Thymus (tissue), 11 donors: Measurements from ENCODE around the gene GCA. TPM values are rescaled to one million over a fixed set of nuclear protein-coding genes. Genes with fewer than 3 reads are reported as not detected.

Experiments
- DNase-seq, 9 donors: peaks; one replicate each; pipeline ENCODE4 v3.0.0-alpha.2; 2013; ENCODE audit warnings: low spot score in 9 of 9, low read depth in 6 of 9, missing footprints in 1 of 9
- H3K27ac ChIP-seq, 2 donors: one replicate each; pipeline ENCODE4 v1.5.1; 2013; ENCODE audit warnings: control low read depth in 1 of 2, low read depth in 1 of 2, low read length in 1 of 2, mild to moderate bottlenecking in 1 of 2, moderate library complexity in 1 of 2
- H3K27me3 ChIP-seq, 2 donors: one replicate each; pipeline ENCODE4 v1.5.1; 2013; ENCODE audit warnings: low read length in 1 of 2; ENCODE audit not compliant: control insufficient read depth in 2 of 2, insufficient read depth in 1 of 2
- H3K36me3 ChIP-seq, 2 donors: one replicate each; pipeline ENCODE4 v1.5.1; 2013; ENCODE audit warnings: low read length in 1 of 2, mild to moderate bottlenecking in 1 of 2, moderate library complexity in 1 of 2; ENCODE audit not compliant: control insufficient read depth in 2 of 2, insufficient read depth in 2 of 2
- H3K4me1 ChIP-seq, 2 donors: one replicate each; pipeline ENCODE4 v1.5.1; 2013; ENCODE audit warnings: low read length in 2 of 2; ENCODE audit not compliant: control insufficient read depth in 2 of 2, insufficient read depth in 2 of 2
- H3K4me3 ChIP-seq, 2 donors: one replicate each; pipeline ENCODE4 v1.5.1; 2013; ENCODE audit warnings: low read length in 2 of 2, control low read depth in 1 of 2, mild to moderate bottlenecking in 1 of 2
- H3K9me3 ChIP-seq, 2 donors: one replicate each; pipeline ENCODE4 v1.5.1; 2013; ENCODE audit warnings: low read length in 1 of 2, mild to moderate bottlenecking in 1 of 2; ENCODE audit not compliant: control insufficient read depth in 2 of 2, insufficient read depth in 1 of 2
- WGBS: extraction: QIAGEN DNeasy Blood & Tissue Kit; methylation state at CpG from one replicate; pipeline ENCODE4 v1.1.7; 2013; 5-methylcytosine and 5-hydroxymethylcytosine counted together
- polyA plus RNA-seq: library from polyadenylated mRNA; stranded (reverse); fragments of 200-250 nt; gene quantifications from one replicate; pipeline ENCODE4 v1.2.3, GENCODE V29; 2013
- total RNA-seq: library from RNA; stranded (reverse); fragments of 120-200 nt; gene quantifications from one replicate; pipeline ENCODE4 v1.2.4, GENCODE V29; 2013
- donor health status: healthy.

The GCA gene
- total and polyA plus RNA-seq, 2 donors, result 38.9 to 53.4 TPM

DNA sequence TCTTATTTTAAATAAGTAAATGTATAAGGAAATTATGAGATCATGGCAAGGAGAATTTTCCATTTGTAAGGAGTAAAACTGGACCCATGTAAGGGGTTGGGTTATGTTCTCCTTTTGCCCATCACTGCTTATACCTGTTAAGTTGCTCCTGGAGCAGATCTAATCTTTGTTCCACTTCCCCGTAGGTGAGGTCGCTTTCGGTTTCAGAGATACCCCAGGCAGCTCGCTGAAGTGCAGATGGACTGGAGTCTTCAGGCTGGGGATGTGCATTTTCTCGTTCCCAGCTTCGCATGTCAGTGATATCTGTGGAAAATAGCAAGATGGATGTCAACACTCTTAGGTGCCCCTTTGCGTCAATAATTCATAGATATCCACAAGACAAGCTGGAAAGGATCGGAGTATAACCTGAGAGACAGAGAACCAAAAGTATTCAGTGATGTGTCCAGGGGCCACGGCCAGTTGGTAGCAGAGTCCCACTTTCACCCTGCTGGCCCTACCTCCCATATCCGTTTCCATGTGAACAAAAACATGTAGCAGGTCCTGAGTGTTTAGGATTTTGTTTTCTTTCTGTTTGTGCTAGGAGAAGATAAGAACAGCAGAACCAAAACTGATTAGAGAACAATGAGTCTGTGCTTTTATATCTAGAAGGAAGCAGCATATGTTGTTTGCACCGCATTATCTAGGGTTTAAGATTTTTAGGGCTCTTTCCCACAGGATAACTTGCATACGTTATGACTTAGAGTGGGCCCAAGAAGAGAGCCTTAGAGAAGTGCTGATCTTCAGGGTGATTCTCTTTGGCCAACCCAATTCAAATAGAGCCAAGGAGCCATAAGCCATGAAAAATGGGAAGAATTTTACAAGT lies 36.0 kb downstream of the GCA start:
- 75% methylated on average over 12 of the region's 12 CpGs for WGBS
- Histone ChIP-seq H3K4me3 (no peak overlapping the region), H3K27ac (no peak overlapping the region), H3K27me3 (no peaks in the 10 kb centered on the region), H3K4me1 (no peaks in the 10 kb centered on the region), H3K36me3 (no peaks in the 10 kb centered on the region), H3K9me3 (no peaks in the 10 kb centered on the region)
- DNase-seq, result no peak

DNA sequence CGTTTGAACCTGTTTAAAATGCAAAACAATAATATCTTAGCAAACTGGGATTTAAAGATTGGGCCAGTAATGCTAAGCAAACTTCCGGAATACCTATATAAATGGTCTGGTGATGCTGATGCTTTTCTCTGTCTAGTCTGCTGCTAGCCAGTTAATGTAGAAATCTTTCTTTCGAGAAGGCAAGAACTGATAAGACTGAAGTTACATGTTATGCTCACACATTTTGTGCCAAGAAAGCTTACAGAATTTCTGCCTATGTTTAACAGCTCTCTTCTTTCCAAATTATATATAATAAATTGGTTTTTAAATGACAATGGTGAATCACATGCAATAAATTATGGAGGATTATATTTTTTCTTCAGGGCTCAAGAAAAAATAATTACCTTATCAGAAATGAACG lies 37.9 kb downstream of the GCA start:
- Histone ChIP-seq H3K4me1 (no peaks in the 10 kb centered on the region), H3K27me3 (no peaks in the 10 kb centered on the region), H3K27ac (no peak overlapping the region), H3K4me3 (no peak overlapping the region), H3K9me3 (no peaks in the 10 kb centered on the region), H3K36me3 (no peaks in the 10 kb centered on the region)
- WGBS, result 91% methylated on average over 4 of the region's 4 CpGs
- no peak for DNase-seq

DNA sequence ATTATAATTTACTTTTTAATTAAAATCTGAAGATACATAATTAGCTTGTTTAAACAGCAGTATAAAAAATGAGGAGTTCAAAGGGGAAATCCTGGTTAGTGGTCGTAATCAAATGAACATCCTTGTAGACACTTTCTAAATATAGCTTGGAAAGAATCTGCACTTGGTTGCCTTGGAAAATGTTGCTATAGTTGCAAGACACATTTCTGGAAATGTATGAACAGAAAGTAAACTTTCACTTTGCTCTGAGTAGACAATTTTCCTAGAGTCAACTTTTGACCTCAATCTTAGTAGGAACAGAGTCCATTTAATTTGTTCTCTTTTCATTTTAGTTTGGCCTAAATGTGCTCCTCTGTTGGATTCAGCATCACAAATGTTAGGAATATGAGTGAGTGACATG lies 38.3 kb downstream of the GCA start:
- H3K4me1 ChIP-seq, result no peaks in the 10 kb centered on the region
- WGBS, result 37% methylated on average over 1 of the region's 1 CpG
- no peaks in the 10 kb centered on the region for H3K9me3 ChIP-seq
- no peak overlapping the region for H3K27ac ChIP-seq
- no peaks in the 10 kb centered on the region for H3K27me3 ChIP-seq
- no peak overlapping the region for H3K4me3 ChIP-seq
- H3K36me3 ChIP-seq, result no peaks in the 10 kb centered on the region
- no peak for DNase-seq

DNA sequence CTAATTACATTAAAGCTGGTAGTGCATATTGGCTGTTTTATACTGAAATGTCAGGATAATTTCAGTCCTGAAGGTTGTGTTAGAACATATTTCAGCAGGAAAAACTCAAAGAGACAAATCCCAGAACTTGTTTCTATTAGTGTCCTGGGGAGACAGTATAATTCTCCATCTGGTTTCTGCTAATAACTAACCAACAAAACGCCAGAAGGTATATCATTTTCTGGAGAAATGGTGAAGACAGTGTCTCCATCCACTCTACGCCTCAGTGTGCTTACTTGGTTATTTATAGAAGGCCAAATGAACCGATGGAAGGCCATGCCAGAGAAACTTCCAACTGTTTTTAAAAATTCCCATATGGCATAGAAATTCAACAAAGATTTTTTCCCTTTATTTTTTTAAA lies 41.6 kb downstream of the GCA start:
- no peak for DNase-seq
- WGBS, result 93% methylated on average over 3 of the region's 3 CpGs
- Histone ChIP-seq H3K27ac (no peak overlapping the region), H3K27me3 (no peaks in the 10 kb centered on the region), H3K36me3 (no peaks in the 10 kb centered on the region), H3K4me1 (no peaks in the 10 kb centered on the region), H3K4me3 (no peak overlapping the region), H3K9me3 (no peaks in the 10 kb centered on the region)

DNA sequence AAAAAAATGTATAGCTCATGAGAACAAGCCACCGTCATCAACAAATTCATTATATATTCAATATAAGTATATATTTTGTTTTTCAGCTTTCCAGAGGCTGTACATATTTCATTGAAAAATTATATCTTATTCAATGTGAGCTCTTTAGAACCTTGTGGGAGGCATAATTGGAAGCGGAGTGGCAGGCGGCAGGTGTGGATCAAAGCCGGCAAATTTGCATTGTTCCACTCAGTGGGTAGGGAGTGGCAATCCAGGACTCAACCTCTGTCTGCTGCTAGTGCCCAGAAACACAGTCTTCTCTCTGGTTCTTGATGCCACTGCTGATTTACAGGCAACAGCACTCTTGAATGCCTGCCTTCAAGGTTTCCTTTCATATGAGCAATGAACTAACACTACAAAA lies 46.9 kb downstream of the GCA start:
- 96% methylated on average over 4 of the region's 4 CpGs for WGBS
- no peak overlapping the region for H3K27ac ChIP-seq

DNA sequence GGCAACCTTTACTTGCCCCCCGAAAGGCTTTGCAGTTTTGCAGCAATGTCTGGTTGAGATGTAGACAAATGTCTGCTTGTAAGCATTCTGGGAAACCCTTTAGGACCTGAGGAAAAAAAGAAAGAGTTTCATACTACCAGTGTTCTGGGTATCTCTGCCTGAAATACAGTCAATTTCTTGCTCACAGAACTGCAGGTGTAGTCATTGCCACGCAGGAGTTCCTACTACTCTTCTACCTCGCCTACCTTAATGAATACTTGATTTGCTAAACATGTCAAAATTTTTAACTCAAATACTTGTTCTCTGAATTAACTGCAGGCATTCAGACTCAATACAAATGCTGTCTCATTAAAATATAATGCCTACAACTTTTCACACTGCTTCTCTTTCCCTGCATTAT lies 56.4 kb downstream of the GCA start:
- no peaks in the 10 kb centered on the region for H3K9me3 ChIP-seq
- H3K36me3 ChIP-seq, result no peaks in the 10 kb centered on the region
- no peak for DNase-seq
- 94% methylated on average over 3 of the region's 3 CpGs for WGBS
- H3K4me3 ChIP-seq, result no peak overlapping the region
- H3K4me1 ChIP-seq, result no peaks in the 10 kb centered on the region
- H3K27ac ChIP-seq, result no peak overlapping the region
- no peaks in the 10 kb centered on the region for H3K27me3 ChIP-seq

More for the DNA sequence above, 46.9 kb downstream of the GCA start:
- DNase-seq, result no peak
- Histone ChIP-seq H3K4me3 (no peak overlapping the region), H3K4me1 (no peaks in the 10 kb centered on the region), H3K36me3 (no peaks in the 10 kb centered on the region), H3K9me3 (no peaks in the 10 kb centered on the region), H3K27me3 (no peaks in the 10 kb centered on the region)

DNA sequence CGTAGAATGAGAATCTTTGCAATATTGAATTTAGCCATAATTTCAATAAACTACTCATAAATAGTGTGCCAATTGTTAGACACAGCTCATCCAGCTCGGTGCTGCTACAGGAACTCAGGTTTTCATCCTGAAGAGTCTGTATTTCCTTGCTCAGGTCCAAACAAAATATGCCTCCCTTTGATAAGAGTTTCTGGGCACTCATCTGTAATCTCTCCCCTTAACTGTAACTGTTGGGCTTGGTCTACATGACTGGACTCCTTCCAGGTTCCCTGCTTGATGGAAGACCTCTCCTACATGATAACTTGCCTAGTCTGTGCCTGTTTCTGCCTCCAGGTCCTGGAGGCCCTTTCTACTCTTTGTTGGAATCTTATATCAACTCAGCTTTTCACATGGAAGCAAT lies 57.9 kb downstream of the GCA start:
- no peak for DNase-seq
- Histone ChIP-seq H3K27ac (no peak overlapping the region), H3K27me3 (no peaks in the 10 kb centered on the region), H3K4me1 (no peaks in the 10 kb centered on the region), H3K4me3 (no peak overlapping the region), H3K9me3 (no peaks in the 10 kb centered on the region), H3K36me3 (no peaks in the 10 kb centered on the region)
- 87% methylated on average over 2 of the region's 2 CpGs for WGBS

DNA sequence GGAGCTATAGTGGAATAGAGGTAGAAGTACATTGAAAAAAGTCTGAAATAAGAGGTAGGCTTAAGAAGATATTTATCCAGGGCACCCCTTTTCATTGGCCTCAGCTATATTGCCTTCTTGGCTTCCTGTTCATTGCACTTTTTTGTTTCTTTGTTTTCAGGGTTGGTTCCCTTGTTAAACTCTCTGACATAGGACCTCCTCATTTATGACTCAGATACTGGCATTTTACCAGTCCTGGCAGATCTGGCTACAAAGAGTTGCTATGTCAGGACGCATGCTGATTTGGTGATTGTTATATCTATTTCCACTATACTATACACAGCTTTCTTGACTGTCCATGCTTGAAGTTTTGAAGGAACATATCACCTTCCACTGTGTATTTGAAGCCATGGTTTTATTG lies 60.0 kb downstream of the GCA start:
- Histone ChIP-seq H3K27me3 (no peaks in the 10 kb centered on the region), H3K9me3 (no peaks in the 10 kb centered on the region), H3K4me1 (no peaks in the 10 kb centered on the region), H3K27ac (no peak overlapping the region), H3K36me3 (no peaks in the 10 kb centered on the region), H3K4me3 (no peak overlapping the region)
- no peak for DNase-seq
- WGBS, result 93% methylated on average over 1 of the region's 1 CpG
